HPDE6-E6E7 (cell line): Measurements from ENCODE around the gene GNAT2.
A peak's percentile ranks its signal among the peaks of the same experiment; 100 is the strongest.
"Not testable (repeated sequence)": the region's sequence is repeated elsewhere in the genome, so short reads cannot be mapped to it uniquely, and the experiment has no call there.

Source experiments
- DNase-seq: peaks from one replicate; pipeline ENCODE4 v3.0.0; 2011; ENCODE audit warnings: missing footprints; ENCODE audit errors: extremely low spot score

GNAT2 gene

DNA sequence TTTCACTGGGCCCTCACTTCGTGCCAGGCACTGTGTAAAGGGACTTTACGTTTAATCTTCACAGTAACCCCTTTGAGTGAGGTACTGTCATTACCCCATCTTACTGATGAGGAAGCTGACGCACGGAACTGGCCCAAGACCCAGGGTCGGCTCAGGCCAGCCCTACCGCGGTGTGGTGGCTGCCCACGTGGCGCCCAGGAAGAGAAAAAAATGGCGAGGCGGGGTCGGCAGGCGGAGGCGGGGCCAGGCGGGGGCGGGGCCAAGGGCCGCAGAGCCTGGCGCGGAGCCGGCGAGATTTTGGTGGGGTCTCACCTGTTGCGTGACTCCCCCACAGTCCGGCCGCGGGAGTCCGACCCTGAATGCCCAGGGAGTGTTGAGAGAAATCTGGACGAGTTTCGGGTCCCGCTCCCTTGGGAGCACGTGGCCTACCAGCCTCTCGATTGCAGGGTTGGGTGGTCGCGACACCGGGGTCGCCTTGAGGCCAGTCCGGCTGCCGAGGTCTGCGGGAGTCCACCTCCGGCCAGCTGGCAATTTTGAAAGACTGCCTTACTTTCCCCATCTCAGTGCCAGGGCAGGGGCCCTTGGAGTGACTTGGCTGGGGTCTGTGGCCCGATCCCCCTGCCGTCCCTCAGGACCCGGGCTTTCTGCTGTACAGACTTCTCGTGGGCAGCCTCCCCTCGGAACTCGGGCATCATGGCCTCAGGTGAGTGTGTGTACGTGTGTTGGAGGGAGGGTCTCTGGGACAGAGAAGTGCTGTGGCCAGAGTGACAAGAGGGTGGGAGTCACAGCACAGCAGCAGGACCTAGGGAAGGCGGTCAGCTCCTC lies at the start of gene GNAT2, which contains the start of gene AMPD2:
TSS of gene GNAT2 (minus strand) at position 41 of the 825 bp plus-strand sequence. CDS start 6,746 bp downstream, outside the sequence.
TSS of gene AMPD2 (plus strand) at position 262 of the 825 bp plus-strand sequence. CDS start 1,339 bp downstream, outside the sequence.
- peak; percentile 79 for DNase-seq

DNA sequence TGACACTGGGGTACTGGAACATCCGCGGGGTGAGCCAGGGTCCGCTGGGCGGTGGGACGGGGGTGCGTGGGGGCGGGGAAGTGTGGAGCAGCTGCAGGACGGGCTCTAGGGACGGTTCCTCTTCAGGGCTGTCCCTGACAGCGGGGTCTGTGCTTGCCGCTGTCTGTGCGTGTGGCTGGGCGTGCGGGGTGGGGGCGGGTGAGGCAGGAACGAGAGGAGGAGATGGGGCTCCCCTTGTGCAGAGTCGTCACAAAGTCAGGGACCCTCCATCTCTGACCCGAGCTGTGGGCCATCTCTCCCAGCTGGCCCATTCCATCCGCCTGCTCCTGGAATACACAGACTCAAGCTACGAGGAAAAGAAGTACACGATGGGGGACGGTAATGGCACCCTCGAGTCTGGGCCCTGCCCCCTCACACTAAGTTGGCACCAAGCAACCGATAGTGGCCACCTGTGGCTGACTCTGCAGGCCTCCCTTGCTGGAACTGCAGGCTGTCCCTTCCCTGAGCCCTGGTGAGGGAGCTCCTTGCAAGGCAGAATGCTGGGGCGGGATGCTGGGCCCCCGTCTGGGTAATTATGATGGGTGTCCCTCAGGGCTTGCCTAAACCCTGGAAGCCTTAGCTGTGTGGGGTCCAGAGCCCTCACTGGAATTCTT lies 48.8 kb upstream of the GNAT2 start:
- DNase-seq = no peak

DNA sequence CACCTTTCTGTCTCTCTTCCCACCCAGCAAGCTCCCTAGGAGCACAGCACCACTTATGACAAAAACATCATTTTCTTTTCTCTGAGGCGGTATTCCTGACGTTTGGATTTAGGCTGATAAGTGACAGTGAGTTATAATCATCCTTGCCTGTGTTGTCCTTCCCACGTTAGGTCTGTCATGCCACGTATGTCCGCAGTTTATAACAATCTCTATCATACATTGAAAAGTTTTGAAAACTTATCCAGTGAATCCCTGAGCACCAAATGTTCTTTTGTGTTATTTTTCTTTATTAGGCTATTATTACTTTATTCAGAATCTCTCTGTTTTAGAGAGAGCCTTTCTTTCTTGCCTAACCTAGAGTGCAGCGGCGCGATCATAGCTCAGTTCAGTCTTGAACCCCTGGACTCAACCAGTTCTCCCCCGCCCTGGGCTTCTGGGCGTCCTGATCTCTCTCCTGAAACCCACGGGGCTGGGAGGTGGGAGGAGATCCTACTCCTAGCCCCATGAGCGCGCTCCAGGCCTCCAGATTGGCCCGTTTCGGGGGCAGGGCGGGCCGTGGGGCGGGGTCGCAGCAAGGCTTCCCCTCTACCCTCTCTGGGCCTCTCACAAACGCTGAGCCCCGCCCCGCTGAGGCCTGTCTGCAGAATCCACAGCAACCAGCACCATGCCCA lies 48.2 kb upstream of the GNAT2 start, which contains the start of gene GSTM2:
TSS of gene GSTM2 (plus strand) at position 606 of the 671 bp plus-strand sequence. CDS start at position 665, 59 bp downstream.
- DNase-seq = no peak

DNA sequence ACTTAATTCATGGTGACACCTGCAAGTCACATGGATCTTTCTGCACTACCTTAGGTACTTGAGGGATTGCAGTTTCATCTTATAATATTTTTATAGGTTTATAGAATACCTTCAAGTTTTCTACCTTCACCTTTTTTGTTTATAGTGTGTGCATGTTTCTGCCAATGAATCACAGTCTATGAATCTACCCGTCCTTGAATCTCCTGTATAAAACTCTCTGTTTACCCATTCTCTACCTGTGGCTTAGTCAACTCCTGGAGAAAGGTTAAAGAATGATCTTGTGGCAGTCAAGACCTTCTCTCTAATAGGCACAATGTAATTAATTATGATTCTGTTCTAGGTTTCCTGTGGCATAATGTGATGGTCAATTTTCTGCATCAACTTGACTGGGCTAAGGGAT lies 45.3 kb upstream of the GNAT2 start:
- DNase-seq = no peak

DNA sequence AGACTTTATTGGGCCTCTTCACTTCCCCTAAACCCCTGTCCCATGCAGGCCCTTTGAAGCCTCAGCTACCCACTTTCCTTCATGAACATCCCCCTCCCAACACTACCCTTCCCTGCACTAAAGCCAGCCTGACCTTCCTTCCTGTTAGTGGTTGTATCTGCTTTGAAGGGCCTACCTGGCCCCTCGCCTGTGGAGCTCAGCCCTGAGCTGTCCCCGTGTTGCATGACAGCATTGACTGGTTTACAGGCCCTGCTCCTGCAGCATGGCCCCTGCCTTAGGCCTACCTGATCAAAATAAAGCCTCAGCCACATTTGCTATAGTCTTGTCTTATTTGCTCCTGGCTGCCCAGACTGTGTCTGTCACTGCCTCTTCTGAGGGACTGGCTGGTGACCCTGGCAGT lies 42.0 kb upstream of the GNAT2 start:
- no peak for DNase-seq

DNA sequence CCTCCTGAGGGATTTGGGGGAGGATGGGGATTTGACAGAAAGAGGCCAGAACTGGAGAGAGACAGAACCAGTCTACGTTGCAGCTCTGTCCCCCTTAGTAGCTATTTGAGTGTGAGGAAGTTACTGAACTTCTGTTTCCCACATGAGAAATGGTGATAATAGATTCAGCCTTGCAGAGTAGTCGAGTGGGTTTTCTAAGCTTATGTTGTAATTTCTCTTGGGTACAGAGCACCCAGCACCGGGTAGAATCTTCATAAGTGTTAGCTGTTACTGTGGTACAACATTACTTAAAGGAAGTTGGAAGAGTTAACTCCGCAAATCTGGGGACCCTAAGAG lies 41.2 kb upstream of the GNAT2 start:
- not testable (repeated sequence) for DNase-seq

DNA sequence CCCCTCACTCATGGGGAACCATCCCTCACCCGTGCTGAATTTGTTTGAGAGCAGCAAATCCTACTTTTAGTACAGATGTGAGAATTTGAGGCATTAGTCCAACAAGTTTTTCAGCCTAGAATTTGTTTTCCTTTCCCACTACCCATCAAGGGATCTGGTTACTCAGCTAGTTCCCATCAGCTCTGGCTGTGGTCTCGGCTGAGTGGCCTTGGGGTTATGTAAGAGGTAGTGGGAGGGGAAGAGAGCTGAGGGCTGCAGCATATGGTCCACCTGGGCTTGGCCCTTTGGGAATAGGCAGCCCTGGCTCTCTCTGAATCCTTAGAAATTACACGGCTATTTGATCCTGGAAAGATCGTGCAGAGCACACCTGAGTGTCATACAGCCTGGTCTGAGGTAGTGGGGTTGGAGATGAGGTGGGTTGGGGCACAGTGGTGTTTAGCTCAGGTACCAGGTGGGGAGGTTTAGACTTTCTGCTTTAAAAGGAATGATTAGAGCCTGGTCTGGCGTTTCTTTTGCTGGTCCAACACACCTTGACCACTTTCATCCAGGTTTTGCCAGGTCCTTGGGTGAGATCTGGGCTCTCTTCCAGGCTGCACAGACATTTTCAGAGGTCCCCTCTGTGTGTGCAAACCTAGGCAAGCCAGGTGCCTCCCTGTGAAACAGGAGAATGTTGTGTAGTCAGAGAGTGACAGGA lies 40.7 kb upstream of the GNAT2 start:
- DNase-seq = no peak

DNA sequence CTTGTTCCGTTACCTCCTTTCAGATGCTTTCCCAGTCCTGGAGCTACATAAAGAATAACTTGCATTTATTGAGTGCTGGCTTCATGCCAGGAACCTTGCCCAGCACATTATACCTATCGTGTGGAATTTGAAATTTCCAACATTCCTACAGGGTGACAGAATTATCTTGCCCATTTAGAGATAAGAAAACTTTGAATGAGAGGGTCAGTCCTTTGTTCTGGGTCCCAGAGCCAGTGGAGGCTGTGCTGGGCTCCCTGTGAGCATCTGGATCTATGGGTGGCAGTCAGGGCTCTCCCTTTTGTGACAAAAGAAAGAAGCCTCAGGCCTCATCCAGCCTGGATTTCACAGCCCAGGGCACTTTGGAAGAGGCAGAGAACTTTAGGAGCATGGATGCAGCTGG lies 39.7 kb upstream of the GNAT2 start:
- no peak for DNase-seq

DNA sequence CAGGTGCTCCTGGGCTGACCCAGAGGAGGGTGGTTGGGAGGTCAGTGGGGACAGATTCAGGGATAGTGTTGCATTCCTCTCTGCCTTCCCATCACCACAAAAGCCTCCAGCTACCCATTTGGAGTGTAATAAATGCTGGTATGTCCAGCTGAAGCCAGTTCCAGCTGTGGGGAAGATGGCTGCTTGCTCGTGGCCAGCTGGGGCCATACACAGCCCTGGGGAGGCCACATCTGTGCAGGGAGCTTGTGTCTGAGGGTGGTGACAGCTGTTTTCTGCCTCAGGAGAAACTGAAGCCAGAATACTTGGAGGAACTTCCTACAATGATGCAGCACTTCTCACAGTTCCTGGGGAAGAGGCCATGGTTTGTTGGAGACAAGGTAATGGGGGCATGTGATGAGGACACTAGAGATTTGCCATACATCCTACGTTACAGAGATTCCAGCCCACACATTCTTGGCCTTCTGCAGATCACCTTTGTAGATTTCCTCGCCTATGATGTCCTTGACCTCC lies 39.2 kb upstream of the GNAT2 start:
- no peak for DNase-seq

DNA sequence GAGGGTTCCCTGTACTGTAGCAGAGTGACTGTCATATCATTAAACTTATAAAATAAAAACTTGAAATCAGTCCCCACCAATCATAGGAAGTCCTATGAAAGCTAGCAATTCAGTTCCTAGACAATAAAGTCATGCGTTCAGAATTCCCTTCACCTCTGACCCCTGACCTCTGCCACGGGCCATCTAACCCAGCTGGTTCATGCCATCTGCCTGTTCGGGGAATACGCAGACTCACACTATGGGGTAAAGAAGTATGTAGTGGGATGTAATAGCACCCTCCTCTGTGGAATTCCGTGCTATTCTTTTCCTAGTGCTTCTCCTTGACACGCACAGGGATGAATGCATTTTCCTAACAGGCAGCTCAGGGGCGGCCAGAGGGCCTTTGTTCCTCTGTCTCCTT lies 38.6 kb upstream of the GNAT2 start:
- DNase-seq = no peak

DNA sequence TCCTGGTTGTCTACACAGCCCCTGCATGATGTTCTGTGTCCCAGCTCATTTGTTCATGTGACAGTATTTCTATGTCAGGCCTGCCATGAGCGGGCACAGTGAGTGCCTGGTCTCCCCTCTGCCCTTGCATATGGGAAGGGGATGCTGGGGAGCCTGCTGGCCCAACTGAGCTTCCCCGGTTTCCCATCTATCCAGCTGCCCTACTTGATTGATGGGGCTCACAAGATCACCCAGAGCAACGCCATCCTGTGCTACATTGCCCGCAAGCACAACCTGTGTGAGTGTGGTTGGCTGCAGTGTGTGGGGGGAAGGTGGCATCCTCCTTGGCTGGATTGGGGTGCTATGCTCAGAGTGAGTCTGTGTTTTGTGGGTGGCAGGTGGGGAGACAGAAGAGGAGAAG lies 38.0 kb upstream of the GNAT2 start:
- no peak for DNase-seq

DNA sequence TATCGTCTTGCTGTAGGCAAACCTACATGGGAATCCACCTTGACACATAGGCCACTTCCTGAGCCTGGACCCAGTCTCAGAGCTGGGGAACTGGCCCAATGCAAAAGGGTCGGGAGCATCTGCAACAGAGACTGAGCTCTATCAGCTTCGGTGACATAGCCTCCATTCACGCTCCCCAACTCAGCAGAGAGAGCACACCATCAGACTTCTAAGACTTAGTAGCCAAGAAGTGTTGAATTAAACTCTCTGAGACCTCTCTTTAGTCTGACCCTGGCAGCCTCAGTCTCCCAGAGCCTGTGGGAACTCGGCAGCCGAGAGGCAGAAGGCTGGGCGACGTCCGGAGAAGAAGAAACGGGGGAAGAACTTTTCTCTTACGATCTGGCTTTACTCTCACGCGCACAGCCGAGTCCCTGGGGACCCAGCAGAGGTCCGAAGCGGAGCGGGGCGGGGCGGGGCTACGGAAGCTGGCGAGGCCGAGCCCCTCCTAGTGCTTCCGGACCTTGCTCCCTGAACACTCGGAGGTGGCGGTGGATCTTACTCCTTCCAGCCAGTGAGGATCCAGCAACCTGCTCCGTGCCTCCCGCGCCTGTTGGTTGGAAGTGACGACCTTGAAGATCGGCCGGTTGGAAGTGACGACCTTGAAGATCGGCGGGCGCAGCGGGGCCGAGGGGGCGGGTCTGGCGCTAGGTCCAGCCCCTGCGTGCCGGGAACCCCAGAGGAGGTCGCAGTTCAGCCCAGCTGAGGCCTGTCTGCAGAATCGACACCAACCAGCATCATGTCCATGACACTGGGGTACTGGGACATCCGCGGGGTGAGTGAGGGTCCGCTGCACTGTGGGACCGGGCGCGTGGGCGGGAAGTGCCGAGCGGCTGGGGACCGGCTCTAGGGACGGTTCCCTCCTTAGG lies 36.5 kb upstream of the GNAT2 start, which contains the start of gene GSTM4:
TSS of gene GSTM4 (plus strand) at position 485 of the 905 bp plus-strand sequence. CDS start at position 776, 291 bp downstream.
- DNase-seq = peak; percentile 37

DNA sequence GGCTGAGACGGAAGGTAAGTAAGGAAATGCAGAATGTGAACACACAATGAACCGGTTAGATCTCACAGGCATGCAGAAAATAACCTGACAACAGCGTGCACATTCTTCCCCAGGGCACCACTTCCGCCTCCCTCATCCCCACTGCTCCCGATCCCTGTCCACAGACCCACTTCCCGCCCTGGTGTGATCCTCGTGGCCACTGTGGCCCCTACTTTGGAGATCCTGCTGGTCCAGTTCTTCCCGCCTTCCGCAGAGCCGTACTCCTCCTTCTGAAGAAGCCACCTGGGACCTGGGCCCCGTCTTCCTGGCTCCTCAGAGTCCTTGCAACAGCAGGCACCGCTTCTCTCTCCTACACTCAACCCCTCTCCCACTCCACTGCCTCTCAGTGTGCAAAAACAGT lies 35.1 kb upstream of the GNAT2 start:
- DNase-seq = no peak

DNA sequence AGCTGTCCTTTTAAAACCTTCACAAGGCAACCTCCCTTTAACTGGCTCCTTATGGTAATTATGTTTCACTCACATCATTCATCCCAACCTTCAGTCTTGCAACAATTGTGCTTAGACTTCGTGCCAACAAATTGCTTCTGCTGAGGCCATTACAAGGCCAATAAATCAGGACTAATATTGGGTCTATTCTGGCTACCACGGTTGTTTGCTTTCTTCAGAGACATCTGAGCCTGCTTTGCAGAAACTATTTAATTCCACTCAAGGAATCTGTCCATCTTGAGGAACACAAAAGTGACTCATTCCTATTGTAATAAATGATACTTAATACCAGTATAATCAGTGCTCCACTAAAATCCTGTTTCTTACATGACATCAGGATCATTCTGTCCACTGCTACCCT lies 33.9 kb upstream of the GNAT2 start:
- DNase-seq = no peak

DNA sequence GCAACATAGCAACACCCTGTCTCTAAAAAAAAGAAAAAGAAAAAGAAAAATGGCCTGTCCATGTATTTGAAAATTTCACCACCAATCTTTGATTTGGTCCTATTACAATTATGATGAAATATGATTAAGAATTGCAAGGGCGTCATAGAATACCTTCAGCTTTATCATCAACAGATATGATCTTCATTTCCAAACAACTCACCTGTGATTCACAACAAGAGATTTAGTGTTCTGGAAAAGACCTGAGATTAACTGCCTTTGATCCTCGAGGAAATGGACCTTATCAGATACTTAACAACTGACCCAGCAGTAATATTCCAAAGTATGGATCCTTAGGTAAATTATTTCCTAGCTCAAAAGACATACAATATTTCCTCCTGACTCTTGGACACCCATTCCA lies 33.0 kb upstream of the GNAT2 start:
- DNase-seq = no peak

DNA sequence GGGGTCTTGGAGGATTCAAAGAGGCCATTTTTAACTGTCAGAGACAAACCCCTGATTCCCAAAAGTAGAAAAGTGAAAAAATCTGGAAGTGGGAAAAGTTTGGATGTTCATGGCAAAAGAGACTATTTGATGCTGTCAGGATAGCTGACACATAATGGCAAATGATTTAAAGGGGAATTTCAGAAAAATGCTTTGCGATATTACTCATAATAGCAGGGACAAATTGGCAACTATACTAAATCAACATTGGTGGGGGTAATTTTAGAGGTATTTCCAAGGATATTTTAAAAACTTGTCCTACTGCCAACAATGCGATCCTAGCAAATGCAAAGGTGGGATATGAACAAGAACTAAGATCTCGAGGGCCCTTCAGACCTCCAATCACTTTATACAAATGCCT lies 31.2 kb upstream of the GNAT2 start:
- DNase-seq = no peak

DNA sequence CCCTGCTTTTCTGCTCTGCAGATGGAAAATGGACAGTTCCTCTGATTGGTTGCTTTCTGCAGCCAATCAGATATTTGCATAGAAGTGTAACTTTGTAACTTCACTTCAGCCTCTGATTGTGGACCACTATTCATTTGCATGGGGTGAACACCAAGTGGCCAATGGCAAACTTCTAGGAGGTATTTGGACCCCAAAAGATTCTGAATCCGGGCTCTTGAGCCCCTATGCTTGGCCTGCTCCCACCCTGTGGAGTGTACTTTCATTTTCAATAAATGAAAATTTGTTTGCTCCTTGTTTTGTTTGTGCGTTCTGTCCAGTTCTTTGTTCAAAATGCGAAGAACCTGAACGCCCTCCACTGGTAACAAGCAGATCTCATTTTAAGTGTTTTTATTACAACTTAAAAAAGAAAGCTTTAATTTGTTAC lies 30.1 kb upstream of the GNAT2 start:
- no peak for DNase-seq

DNA sequence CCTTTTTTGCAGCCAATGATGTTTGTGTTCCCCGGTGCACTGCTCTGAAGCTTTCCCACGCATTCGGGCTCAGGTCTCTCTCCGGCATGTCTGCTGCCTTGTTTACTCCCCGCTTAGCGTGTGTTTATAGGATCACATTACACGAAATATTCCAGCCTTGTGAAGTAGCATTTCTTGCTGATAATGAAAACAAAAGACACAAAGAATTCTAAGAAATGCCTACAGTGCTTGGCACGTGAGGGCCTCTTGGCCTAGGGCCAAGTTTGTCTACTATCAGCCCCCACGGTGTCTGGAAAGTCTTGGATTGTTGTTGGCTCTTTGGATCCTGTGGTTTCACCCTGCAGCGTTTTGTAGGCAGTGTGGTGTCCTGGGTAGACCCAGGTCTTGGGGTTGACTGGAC lies 25.3 kb upstream of the GNAT2 start:
- DNase-seq = no peak

DNA sequence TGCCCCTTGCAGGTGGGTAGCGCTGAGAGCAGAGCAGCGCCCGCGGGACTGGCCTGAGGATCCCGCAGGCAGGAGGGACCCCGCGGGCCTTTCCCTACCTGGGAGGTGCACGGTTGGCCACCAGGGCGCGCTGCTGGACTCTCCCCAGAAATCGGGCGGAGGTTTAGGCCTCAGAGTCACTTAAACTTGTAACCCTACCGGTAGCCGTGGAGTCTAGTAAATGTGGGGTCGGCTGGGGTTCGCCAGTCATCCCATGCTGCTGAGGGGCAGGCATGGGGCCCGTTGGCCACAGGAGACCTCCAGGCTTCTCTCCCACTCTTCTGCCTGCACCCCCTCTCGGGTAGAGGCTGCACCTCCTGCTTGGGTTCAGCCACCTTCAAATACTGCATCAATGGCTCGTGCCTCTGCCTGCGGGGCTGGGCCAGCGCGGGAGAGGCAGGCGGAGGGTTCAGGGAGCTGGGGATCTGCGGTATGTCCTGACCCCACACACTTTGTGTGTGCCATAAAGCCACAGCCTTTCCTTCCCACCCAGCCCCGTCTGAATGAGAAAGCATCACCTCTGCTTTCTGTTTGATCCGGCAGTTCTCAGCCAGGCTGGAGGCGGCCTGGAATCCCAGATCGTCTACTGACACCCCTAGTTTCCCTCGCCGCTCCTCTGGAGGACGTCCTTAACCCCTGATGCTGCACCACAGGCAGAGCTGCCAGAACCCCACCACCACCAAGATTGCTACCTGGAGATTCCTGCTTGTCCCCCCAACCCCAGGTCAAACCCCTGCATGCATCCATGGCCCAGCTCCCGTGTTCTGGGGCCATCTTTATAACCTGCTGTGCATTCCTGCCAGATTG lies 24.2 kb upstream of the GNAT2 start:
- peak; percentile 71 for DNase-seq

DNA sequence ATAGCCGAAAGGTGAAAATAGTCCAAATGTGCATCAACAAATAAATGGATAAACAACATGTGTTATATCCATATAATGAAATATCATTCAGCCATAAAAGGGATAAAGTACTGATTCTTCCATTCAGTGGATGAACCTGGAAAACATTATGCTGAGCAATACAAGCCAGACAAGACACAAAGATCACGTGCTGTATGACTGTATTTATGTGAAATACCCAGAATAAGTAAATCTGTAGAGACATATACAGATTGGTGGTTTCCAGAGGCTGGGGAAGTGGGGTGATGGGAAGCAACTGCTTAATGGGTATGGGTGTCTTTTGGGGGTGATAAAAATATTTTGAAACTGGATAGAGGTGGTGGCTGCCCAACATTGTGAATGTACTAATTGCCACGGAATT lies 23.2 kb upstream of the GNAT2 start:
- no peak for DNase-seq
